GM23338 (cell line): Measurements from ENCODE around the gene C11orf91. TPM values are rescaled to one million over a fixed set of nuclear protein-coding genes. Genes with fewer than 3 reads are reported as not detected.

Experiments used
- ATAC-seq: fragments of 200-7000 bp; cut with Tn5 transposase; 3 replicates; pipeline ENCODE4 v1.9.1; 2020
- DNase-seq: peaks from one replicate; pipeline ENCODE4 v3.0.0-alpha.2; 2015; ENCODE audit warnings: low spot score
- H2AFZ ChIP-seq: fragments of 200-600 bp; sonication (generic); 2 replicates; pipeline ENCODE4 v1.8.0; 2016; ENCODE audit warnings: antibody characterized with exemption, mild to moderate bottlenecking, moderate library complexity
- H3F3A ChIP-seq: fragments of 200-600 bp; sonication (generic); replicated peaks from 2 replicates; pipeline ENCODE4 v1.8.0; 2017; ENCODE audit warnings: antibody characterized with exemption, mixed run types, low read depth
- H3K27ac ChIP-seq: fragments of 200-600 bp; sonication (generic); 2 replicates; pipeline ENCODE4 v1.6.1; 2016; ENCODE audit warnings: low read depth
- H3K27me3 ChIP-seq: fragments of 200-600 bp; sonication (generic); 2 replicates; pipeline ENCODE4 v1.8.0; 2016; ENCODE audit warnings: mild to moderate bottlenecking, mixed run types, moderate library complexity; ENCODE audit not compliant: insufficient read depth
- H3K36me3 ChIP-seq: fragments of 200-600 bp; sonication (generic); 2 replicates; pipeline ENCODE4 v1.8.0; 2016; ENCODE audit warnings: mild to moderate bottlenecking; ENCODE audit not compliant: insufficient read depth
- H3K4me1 ChIP-seq: fragments of 200-600 bp; sonication (generic); 2 replicates; pipeline ENCODE4 v1.8.0; 2016; ENCODE audit warnings: mild to moderate bottlenecking, moderate library complexity; ENCODE audit not compliant: insufficient read depth
- H3K4me2 ChIP-seq: fragments of 200-600 bp; sonication (generic); 2 replicates; pipeline ENCODE4 v1.7.1; 2017; ENCODE audit warnings: mixed run types
- H3K4me3 ChIP-seq: fragments of 200-600 bp; sonication (generic); 2 replicates; pipeline ENCODE4 v1.6.1; 2016; ENCODE audit warnings: mixed run types
- H3K79me2 ChIP-seq: fragments of 200-600 bp; sonication (generic); replicated peaks from 2 replicates; pipeline ENCODE4 v1.8.0; 2017; ENCODE audit warnings: mild to moderate bottlenecking; ENCODE audit not compliant: insufficient read depth
- H3K9me2 ChIP-seq: fragments of 200-600 bp; sonication (generic); 2 replicates; pipeline ENCODE4 v1.8.0; 2017; ENCODE audit not compliant: insufficient read depth
- H4K20me1 ChIP-seq: fragments of 200-600 bp; sonication (generic); replicated peaks from 2 replicates; pipeline ENCODE4 v1.8.0; 2017; ENCODE audit warnings: mild to moderate bottlenecking; ENCODE audit not compliant: insufficient read depth
- H3K27ac Mint-ChIP-seq: 2 replicates; pipeline ENCODE4 v1.8.0; 2020; ENCODE audit warnings: inconsistent platforms, mild to moderate bottlenecking, moderate library complexity, mixed read lengths
- H3K27me3 Mint-ChIP-seq: 3 replicates; pipeline ENCODE4 v1.8.0; 2022; ENCODE audit warnings: low read depth, mild to moderate bottlenecking, moderate library complexity, mixed read lengths, inconsistent platforms; ENCODE audit not compliant: insufficient read depth, poor library complexity
- H3K36me3 Mint-ChIP-seq: 3 replicates; pipeline ENCODE4 v1.8.0; 2021; ENCODE audit warnings: low read depth, mild to moderate bottlenecking, inconsistent platforms, moderate library complexity, mixed read lengths
- H3K4me1 Mint-ChIP-seq: 3 replicates; pipeline ENCODE4 v1.8.0; 2020; ENCODE audit warnings: mild to moderate bottlenecking, inconsistent platforms, mixed read lengths
- H3K4me3 Mint-ChIP-seq: 3 replicates; pipeline ENCODE4 v1.8.0; 2021; ENCODE audit warnings: moderate library complexity, mild to moderate bottlenecking, inconsistent platforms, mixed read lengths
- H3K9me3 Mint-ChIP-seq: 3 replicates; pipeline ENCODE4 v1.8.0; 2020; ENCODE audit warnings: moderate library complexity, mild to moderate bottlenecking, inconsistent platforms, mixed read lengths
- EZH2 ChIP-seq: fragments of 200-600 bp; sonication (generic); IDR thresholded peaks from one replicate; pipeline ENCODE4 v1.8.0; 2017; ENCODE audit warnings: antibody characterized with exemption, mild to moderate bottlenecking, low read depth; ENCODE audit not compliant: unreplicated experiment
- EZH2phosphoT487 ChIP-seq: fragments of 200-600 bp; sonication (generic); IDR thresholded peaks from one replicate; pipeline ENCODE4 v1.8.1; 2018; ENCODE audit warnings: antibody characterized with exemption; ENCODE audit not compliant: unreplicated experiment
- JUNB ChIP-seq: IDR thresholded peaks from one replicate; pipeline ENCODE4 v1.6.1; 2016; ENCODE audit warnings: antibody characterized with exemption; ENCODE audit not compliant: unreplicated experiment
- NANOG ChIP-seq: IDR thresholded peaks from 2 replicates; pipeline ENCODE4 v1.6.1; 2016; ENCODE audit warnings: antibody characterized with exemption, borderline replicate concordance
- POLR2AphosphoS5 ChIP-seq: IDR thresholded peaks from 2 replicates; pipeline ENCODE4 v1.6.1; 2016; ENCODE audit warnings: antibody characterized with exemption, low read depth
- STAT1 ChIP-seq: IDR thresholded peaks from one replicate; pipeline ENCODE4 v1.6.1; 2016; ENCODE audit warnings: antibody characterized with exemption; ENCODE audit not compliant: unreplicated experiment
- ZNF114 ChIP-seq: fragments of 250-450 bp; sonication (Bioruptor Pico); IDR thresholded peaks from 2 replicates; pipeline ENCODE4 v1.5.0; 2020; ENCODE audit warnings: mild to moderate bottlenecking, moderate library complexity
- ZNF331 ChIP-seq: fragments of 250-450 bp; sonication (Bioruptor Pico); IDR thresholded peaks from 2 replicates; pipeline ENCODE4 v1.5.0; 2020; ENCODE audit warnings: low read depth, mild to moderate bottlenecking, moderate library complexity
- polyA plus RNA-seq: library from polyadenylated mRNA; unstranded; fragments of >200 nt; fragmentation: Nextera tagmentation; extraction: Ambion mirVana; gene quantifications from 2 replicates; pipeline ENCODE4 v1.2.1, GENCODE V29; 2016
- total RNA-seq: library from RNA; depleted of rRNA; stranded (reverse); fragments of >200 nt; shearing (Covaris generic); gene quantifications from 2 replicates; pipeline ENCODE4 v1.2.3, GENCODE V29; 2014
- TF ChIP-seq, protein P1 (sequence below): fragments of 250-450 bp; sonication (Bioruptor Pico); IDR thresholded peaks from 2 replicates; pipeline ENCODE4 v1.5.0; 2020; ENCODE audit warnings: mild to moderate bottlenecking, moderate library complexity
- TF ChIP-seq, protein P2 (sequence below), 2 experiments: fragments of 200-600 bp in 1 of 2; sonication (generic) in 1 of 2; conservative IDR thresholded peaks; 2 replicates each; pipeline versions ENCODE4 v1.5.1 to v1.6.1; 2016 to 2017; ENCODE audit warnings: antibody characterized with exemption in 2 of 2, low read depth in 2 of 2, mild to moderate bottlenecking in 2 of 2, moderate library complexity in 1 of 2

C11orf91 gene
- total and polyA plus RNA-seq, 2 experiments from 2014 or later: not detected

DNA sequence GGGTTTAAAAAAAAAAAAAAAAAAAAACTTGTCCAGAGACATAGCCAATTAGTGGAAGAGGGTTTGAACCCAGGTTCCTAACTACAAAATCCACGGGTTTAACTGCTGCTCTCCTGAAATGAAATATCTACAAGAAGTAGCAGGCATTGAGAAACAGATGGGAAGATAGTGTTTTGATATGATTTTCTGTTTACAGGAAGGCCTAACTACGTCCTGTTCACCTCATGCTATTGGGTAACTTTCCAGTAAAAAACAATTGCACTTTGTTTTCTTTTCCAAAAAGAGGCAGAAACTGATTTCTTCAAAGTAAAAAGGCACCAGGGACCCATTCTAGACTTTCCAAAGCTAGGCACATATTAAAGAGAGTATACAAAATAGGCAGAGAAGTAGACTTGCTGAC is 5.9 kb upstream of the C11orf91 start (continued):
- TF ChIP-seq, protein P1, sequence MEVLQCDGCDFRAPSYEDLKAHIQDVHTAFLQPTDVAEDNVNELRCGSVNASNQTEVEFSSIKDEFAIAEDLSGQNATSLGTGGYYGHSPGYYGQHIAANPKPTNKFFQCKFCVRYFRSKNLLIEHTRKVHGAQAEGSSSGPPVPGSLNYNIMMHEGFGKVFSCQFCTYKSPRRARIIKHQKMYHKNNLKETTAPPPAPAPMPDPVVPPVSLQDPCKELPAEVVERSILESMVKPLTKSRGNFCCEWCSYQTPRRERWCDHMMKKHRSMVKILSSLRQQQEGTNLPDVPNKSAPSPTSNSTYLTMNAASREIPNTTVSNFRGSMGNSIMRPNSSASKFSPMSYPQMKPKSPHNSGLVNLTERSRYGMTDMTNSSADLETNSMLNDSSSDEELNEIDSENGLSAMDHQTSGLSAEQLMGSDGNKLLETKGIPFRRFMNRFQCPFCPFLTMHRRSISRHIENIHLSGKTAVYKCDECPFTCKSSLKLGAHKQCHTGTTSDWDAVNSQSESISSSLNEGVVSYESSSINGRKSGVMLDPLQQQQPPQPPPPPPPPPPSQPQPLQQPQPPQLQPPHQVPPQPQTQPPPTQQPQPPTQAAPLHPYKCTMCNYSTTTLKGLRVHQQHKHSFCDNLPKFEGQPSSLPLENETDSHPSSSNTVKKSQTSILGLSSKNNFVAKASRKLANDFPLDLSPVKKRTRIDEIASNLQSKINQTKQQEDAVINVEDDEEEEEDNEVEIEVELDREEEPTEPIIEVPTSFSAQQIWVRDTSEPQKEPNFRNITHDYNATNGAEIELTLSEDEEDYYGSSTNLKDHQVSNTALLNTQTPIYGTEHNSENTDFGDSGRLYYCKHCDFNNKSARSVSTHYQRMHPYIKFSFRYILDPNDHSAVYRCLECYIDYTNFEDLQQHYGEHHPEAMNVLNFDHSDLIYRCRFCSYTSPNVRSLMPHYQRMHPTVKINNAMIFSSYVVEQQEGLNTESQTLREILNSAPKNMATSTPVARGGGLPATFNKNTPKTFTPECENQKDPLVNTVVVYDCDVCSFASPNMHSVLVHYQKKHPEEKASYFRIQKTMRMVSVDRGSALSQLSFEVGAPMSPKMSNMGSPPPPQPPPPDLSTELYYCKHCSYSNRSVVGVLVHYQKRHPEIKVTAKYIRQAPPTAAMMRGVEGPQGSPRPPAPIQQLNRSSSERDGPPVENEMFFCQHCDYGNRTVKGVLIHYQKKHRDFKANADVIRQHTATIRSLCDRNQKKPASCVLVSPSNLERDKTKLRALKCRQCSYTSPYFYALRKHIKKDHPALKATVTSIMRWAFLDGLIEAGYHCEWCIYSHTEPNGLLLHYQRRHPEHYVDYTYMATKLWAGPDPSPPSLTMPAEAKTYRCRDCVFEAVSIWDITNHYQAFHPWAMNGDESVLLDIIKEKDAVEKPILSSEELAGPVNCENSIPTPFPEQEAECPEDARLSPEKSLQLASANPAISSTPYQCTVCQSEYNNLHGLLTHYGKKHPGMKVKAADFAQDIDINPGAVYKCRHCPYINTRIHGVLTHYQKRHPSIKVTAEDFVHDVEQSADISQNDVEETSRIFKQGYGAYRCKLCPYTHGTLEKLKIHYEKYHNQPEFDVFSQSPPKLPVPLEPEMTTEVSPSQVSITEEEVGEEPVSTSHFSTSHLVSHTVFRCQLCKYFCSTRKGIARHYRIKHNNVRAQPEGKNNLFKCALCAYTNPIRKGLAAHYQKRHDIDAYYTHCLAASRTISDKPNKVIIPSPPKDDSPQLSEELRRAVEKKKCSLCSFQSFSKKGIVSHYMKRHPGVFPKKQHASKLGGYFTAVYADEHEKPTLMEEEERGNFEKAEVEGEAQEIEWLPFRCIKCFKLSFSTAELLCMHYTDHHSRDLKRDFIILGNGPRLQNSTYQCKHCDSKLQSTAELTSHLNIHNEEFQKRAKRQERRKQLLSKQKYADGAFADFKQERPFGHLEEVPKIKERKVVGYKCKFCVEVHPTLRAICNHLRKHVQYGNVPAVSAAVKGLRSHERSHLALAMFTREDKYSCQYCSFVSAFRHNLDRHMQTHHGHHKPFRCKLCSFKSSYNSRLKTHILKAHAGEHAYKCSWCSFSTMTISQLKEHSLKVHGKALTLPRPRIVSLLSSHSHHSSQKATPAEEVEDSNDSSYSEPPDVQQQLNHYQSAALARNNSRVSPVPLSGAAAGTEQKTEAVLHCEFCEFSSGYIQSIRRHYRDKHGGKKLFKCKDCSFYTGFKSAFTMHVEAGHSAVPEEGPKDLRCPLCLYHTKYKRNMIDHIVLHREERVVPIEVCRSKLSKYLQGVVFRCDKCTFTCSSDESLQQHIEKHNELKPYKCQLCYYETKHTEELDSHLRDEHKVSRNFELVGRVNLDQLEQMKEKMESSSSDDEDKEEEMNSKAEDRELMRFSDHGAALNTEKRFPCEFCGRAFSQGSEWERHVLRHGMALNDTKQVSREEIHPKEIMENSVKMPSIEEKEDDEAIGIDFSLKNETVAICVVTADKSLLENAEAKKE (CRISPR knock-in tag): no peak
- no peak for TF ChIP-seq NANOG
- TF ChIP-seq EZH2phosphoT487: no peak
- no peak for TF ChIP-seq JUNB
- TF ChIP-seq ZNF114: no peak
- no peak for TF ChIP-seq STAT1

DNA sequence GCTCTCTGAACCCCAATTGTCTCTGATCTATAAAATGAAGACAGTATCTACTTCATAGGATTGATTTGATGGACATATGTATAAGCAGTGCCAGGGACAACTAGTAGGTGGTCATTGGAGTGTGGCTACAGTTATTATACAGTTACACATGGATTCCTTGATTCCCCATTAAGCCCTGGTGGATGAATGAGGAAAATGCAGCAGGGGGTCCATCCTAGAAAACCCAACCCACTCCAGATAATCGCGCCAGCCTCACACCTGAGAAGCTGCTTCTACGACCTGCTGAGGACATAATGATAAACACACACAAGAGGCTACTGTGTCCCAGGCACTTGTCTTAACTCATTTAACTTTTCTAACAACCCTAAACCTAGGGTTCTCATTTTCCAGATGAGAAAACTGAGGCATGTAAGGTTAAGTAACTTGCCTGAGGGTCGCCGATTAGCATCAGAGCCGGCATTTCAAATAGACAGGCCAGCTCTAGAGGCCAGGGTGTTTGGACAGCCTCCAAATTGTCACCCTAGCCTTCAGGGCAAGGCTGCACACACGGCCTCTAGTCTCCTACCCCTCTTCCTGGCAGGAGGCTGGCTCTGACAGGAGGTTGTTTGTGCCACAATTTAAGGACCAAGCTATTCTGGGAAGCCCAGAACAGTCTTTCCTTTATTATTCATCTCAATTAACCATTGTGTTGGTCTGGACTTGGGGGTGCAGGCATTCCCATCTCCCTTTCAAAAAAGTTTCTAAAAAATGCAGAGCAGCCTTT is 3.8 kb upstream of the C11orf91 start:
- DNase-seq (no peak), ATAC-seq (no peak)
- Histone ChIP-seq H3K36me3 (peaks cover 6% of the 10 kb centered on the region; the same call in 1 of the 2 replicates), H3K4me3 (no peak overlapping the region), H3K27ac (no peak overlapping the region), H3F3A (no peaks in the 10 kb centered on the region), H3K27me3 (peaks cover 6% of the 10 kb centered on the region), H2AFZ (no peak overlapping the region), H3K4me1 (peaks cover 24% of the 10 kb centered on the region), H4K20me1 (no peaks in the 10 kb centered on the region), H3K9me2 (no peaks in the 10 kb centered on the region), H3K4me2 (no peak overlapping the region), H3K79me2 (no peaks in the 10 kb centered on the region)
- no peak overlapping the region for H3K27ac Mint-ChIP-seq
- TF ChIP-seq JUNB (no peak), ZNF331 (CRISPR knock-in tag) (no peak), POLR2AphosphoS5 (no peak), EZH2phosphoT487 (no peak), EZH2 (no peak), STAT1 (no peak), NANOG (no peak), ZNF114 (no peak)
- TF ChIP-seq, protein P2, sequence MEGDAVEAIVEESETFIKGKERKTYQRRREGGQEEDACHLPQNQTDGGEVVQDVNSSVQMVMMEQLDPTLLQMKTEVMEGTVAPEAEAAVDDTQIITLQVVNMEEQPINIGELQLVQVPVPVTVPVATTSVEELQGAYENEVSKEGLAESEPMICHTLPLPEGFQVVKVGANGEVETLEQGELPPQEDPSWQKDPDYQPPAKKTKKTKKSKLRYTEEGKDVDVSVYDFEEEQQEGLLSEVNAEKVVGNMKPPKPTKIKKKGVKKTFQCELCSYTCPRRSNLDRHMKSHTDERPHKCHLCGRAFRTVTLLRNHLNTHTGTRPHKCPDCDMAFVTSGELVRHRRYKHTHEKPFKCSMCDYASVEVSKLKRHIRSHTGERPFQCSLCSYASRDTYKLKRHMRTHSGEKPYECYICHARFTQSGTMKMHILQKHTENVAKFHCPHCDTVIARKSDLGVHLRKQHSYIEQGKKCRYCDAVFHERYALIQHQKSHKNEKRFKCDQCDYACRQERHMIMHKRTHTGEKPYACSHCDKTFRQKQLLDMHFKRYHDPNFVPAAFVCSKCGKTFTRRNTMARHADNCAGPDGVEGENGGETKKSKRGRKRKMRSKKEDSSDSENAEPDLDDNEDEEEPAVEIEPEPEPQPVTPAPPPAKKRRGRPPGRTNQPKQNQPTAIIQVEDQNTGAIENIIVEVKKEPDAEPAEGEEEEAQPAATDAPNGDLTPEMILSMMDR (conservative IDR thresholded peaks at IDR 0.05; ENCODE audit: low read depth in 2 of 2): no peak
- peaks cover 25% of the 10 kb centered on the region; the same call in 2 of the 3 replicates for H3K4me1 Mint-ChIP-seq
- peaks cover 10% of the 10 kb centered on the region for H3K27me3 Mint-ChIP-seq
- H3K9me3 Mint-ChIP-seq: no peaks in the 10 kb centered on the region
- peaks cover 4% of the 10 kb centered on the region; the same call in 1 of the 3 replicates for H3K36me3 Mint-ChIP-seq
- H3K4me3 Mint-ChIP-seq: no peak overlapping the region
